Activated CD4-positive, alpha-beta T cell treated with anti-CD3 and anti-CD28 coated beads, Interleukin-2, amount 50 U/mL, for 1 hour (primary cell): ENCODE measurements around the gene TNFAIP6.

Experiments
- DNase-seq: peaks from one replicate; pipeline ENCODE4 v3.0.0-alpha.2; 2020

The TNFAIP6 gene

GRCh38 chr2:151422917-151423439 is 65.6 kb downstream of the TNFAIP6 start:
- DNase-seq, result no peak

- no peak for DNase-seq
Measured at GRCh38 chr2:151423760-151424159, 66.4 kb downstream of the TNFAIP6 start.
